ENCODE measurements around the gene FAM3D.

DNA sequence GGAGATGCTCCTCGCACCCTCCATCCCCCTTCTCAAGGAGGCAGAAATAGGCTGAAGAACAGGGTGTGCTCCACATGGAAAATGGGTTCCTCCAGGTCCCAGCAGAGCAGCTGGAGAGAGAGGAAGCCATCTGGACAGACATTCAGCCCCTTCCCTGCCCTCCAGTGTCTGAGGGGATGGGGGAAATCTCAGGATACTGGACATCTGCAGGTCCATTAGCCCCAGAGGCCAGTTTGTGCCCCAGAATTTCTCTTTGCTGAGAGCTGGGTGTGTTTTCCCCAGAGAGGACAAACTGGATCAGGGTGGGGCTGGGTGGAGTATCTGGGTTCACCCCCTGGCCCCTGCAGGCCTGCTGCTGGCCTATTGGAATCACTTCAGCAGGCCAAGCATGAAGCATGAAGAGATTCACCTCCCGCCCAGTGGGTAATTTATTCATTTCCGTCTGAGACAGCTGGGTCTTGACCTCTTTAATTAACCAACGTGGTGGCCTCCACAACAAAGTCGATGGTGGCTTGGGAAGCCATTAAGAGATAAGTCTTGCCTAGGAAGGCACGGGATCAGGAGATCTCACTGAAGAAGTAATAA is 4.6 kb downstream of the FAM3D start:
- TF ChIP-seq, protein P1, sequence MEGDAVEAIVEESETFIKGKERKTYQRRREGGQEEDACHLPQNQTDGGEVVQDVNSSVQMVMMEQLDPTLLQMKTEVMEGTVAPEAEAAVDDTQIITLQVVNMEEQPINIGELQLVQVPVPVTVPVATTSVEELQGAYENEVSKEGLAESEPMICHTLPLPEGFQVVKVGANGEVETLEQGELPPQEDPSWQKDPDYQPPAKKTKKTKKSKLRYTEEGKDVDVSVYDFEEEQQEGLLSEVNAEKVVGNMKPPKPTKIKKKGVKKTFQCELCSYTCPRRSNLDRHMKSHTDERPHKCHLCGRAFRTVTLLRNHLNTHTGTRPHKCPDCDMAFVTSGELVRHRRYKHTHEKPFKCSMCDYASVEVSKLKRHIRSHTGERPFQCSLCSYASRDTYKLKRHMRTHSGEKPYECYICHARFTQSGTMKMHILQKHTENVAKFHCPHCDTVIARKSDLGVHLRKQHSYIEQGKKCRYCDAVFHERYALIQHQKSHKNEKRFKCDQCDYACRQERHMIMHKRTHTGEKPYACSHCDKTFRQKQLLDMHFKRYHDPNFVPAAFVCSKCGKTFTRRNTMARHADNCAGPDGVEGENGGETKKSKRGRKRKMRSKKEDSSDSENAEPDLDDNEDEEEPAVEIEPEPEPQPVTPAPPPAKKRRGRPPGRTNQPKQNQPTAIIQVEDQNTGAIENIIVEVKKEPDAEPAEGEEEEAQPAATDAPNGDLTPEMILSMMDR (IDR thresholded peaks at IDR 0.05), result no peak
- TF ChIP-seq EP300 (IDR thresholded peaks at IDR 0.05; ENCODE audit: low read depth) (no peak), POLR2A (IDR thresholded peaks at IDR 0.05) (no peak), POLR2AphosphoS5 (IDR thresholded peaks at IDR 0.05) (no peak)
